Epithelial cell of proximal tubule (primary cell): ENCODE results near the gene DEAF1. TPM values are rescaled to one million over a fixed set of nuclear protein-coding genes. Genes with fewer than 3 reads are reported as not detected.
A peak's percentile ranks its signal among the peaks of the same experiment; 100 is the strongest.

Source experiments
- DNase-seq: peaks from one replicate; pipeline ENCODE4 v3.0.0-alpha.2; 2011; ENCODE audit warnings: low read depth
- H3K4me3 ChIP-seq: 2 replicates; pipeline ENCODE4 v1.5.1; 2011; ENCODE audit warnings: low read depth, mild to moderate bottlenecking, low read length
- total RNA-seq: library from RNA; depleted of rRNA; stranded (reverse); fragments of >200 nt; gene quantifications from 2 replicates; pipeline ENCODE4 v1.2.3, GENCODE V29; 2015
- TF ChIP-seq, protein P1 (sequence below): conservative IDR thresholded peaks from 2 replicates; pipeline ENCODE4 v1.5.1; 2012; ENCODE audit warnings: low read depth, mild to moderate bottlenecking, low read length

DEAF1 gene
- total RNA-seq, 1 donor from 2014 or later, result 38.2 TPM

DNA sequence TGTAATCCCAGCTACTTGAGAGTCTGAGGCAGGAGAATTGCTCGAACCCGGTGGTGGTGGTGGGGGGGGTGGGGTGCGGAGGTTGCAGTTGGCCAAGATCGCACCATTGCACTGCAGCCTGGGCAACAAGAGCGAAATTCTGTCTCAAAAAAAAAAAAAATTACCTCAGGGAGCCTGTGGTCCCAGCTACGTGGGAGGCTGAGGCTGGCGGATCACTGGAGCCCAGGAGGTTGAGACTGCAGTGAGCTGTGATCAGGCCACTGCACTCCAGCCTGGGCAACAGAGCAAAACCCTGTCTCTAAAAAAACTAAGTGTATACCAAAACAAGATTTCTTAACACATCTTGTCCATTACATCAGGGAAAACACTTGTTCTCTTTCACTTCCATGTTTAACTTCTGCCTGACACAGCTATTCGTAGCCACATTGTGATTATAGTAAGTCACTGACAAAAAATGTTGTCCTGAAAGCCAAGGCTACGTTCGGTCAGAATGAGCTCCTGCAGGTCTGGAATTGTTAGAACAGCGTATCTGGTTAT is 2.0 kb upstream of the DEAF1 start:
- peak; percentile 91 for DNase-seq
- TF ChIP-seq, protein P1, sequence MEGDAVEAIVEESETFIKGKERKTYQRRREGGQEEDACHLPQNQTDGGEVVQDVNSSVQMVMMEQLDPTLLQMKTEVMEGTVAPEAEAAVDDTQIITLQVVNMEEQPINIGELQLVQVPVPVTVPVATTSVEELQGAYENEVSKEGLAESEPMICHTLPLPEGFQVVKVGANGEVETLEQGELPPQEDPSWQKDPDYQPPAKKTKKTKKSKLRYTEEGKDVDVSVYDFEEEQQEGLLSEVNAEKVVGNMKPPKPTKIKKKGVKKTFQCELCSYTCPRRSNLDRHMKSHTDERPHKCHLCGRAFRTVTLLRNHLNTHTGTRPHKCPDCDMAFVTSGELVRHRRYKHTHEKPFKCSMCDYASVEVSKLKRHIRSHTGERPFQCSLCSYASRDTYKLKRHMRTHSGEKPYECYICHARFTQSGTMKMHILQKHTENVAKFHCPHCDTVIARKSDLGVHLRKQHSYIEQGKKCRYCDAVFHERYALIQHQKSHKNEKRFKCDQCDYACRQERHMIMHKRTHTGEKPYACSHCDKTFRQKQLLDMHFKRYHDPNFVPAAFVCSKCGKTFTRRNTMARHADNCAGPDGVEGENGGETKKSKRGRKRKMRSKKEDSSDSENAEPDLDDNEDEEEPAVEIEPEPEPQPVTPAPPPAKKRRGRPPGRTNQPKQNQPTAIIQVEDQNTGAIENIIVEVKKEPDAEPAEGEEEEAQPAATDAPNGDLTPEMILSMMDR, result no peak

DNA sequence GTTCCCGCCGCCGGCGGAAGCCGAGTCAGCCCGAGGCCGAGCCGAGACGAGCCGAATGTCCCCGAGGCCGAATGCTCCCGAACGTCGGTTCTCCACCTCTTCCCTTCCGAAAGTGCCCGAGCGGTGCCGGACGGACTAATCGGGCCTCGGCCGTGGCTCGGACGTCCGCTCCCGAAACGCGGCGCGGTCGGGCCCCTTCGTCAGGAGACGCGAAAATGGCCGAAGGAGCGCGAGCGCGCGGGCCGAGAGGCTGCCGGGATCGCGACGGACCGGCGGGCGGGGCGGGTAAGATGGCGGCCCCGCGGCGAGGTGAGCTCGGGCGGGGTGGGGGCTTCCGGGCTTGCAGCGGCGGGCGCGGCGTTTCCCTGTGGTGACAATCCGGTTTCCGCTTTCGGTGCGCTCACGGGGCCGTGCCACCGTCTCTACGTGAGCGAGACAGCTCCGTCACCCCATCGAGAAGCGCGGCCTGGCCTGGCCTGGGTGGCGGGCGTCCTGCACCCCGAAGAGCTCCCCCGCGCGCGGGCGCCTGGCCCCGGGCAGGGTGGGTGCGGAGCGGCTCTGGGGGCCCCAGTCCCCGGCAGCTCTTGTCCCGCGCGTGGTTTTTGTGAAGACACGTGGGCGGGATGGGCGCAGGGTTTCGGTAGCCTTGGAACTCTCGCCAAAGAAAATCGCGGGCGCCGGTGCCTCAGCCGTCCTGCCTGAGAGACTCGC is 671 bp upstream of the DEAF1 start, which contains the start of gene TMEM80:
Gene TMEM80, plus strand, starts transcription at position 279 of the 711 bp plus-strand sequence. Its CDS starts 12 bp downstream, at position 291.
- peak within 1 kb of the TSS; percentile 97 for H3K4me3 ChIP-seq
- TF ChIP-seq, protein P1, result no peak
- no peak for DNase-seq

More for the DNA sequence above, 2.0 kb upstream of the DEAF1 start:
- peak overlapping the region; percentile 97 for H3K4me3 ChIP-seq

DNA sequence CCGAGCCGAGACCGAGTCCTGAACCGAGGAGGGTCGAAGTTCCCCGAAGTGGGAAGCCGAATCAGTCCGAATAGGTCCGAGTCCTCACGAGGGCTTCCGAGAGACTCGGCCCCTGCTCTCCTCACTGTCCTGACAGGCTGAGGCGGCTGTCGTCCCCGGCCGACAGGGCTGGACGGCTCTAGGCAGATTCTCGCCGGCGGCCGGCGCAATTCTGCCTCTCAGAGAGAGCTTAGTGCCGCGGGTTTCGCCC is 191 bp upstream of the DEAF1 start:
- DNase-seq, result peak; percentile 76
- TF ChIP-seq, protein P1, result no peak
- peak overlapping the region; percentile 97 for H3K4me3 ChIP-seq

DNA sequence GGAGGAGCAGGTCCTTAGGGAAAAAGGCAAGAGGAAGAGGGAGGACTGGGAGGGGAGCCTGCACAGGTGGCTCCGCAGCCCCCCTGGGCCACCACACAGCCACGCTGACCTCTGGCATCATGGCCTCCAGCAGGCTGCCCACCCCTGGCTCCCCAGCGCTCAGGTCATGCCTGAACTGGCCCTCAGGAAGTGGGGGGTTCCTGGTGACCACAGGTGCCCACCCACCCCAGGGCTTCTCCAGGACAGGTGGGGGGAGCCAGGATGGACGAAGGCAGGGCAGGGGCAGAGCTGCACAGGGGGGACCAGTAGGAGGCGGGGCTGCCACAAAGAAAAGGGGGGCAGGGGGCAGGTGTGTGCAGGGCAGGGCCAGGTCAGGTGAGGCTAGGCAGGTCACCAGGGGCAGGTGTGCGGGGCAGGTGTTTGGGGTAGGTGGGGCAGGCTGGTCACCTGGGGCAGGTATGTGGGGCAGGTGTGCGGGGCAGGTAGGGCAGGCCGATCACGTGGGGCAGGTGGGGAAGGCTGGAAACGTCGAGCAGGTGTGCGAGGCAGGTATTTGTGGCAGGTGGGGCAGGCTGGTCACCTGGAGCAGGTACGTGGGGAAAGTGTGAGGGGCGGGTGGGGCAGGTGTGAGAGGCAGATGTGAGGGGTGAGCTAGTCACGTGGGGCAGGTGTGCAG is 997 bp downstream of the DEAF1 start:
- H3K4me3 ChIP-seq, result peak overlapping the region; percentile 97
- TF ChIP-seq, protein P1, result no peak
- no peak for DNase-seq

DNA sequence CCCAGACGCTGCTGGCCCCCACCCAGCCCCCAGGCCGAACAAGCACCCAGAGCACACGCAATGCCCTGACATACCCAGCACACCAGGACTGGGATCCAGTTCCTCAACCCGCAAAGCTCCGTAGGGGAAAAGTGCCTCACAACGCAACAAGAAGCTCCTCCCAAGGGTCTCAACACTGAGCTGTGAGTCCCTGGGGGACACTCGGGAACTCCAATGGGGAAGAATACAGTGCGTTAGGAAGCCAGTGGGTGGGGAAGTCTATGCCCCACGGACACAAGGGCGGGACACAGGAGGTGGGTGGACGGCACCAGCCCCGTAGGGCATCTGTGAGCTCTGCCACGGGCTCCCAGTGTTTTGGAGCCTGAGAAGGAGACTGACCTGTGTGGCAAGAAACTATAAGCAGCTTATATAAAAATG is 1.6 kb downstream of the DEAF1 start:
- DNase-seq, result no peak
- TF ChIP-seq, protein P1, result no peak
- peak overlapping the region; percentile 97 for H3K4me3 ChIP-seq

DNA sequence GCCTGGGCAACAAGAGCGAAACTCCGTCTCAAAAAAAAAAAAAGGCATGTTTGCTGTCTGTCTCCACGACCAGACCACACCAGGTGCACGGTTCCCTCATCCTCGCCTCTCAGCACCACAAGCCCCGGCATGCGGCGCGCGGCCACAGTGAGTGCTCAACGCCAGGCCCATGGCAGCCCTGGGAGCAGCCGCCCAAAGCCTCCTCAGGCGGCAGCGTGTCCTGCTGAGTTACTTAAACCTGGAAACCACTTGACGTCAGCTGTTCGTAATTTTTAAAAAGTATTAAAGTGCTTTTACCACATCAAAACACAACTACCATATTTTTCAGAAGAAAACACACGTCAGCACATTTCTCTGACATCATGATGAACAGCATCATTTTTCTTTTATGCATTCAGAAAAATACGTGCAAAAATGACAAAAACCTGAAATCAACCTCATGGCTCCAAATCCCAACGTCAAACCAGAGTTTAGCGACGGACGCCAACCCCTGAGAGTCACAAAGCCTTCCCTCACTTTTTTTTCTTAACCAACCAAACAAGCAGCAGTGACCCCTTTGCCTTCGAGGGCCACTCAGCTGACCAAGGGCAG is 2.1 kb downstream of the DEAF1 start:
- no peak for DNase-seq
- H3K4me3 ChIP-seq, result peak overlapping the region; percentile 97
- TF ChIP-seq, protein P1, result no peak
